H9 (cell line): ENCODE data around the gene C2CD2. TPM values are rescaled to one million over a fixed set of nuclear protein-coding genes. Genes with fewer than 3 reads are reported as not detected.
A peak's percentile ranks its signal among the peaks of the same experiment; 100 is the strongest.

Source experiments
- DNase-seq: peaks from one replicate; pipeline ENCODE4 v3.0.0-alpha.2; 2017
- H2AFZ ChIP-seq: one replicate; pipeline ENCODE4 v1.6.1; 2013; ENCODE audit warnings: mild to moderate bottlenecking, low read length, control low read depth, moderate library complexity
- H2AK5ac ChIP-seq: 2 replicates; pipeline ENCODE4 v1.6.1; 2013; ENCODE audit warnings: low read length, control low read depth, mixed read lengths; ENCODE audit not compliant: insufficient read length
- H2BK120ac ChIP-seq: one replicate; pipeline ENCODE4 v1.6.1; 2013; ENCODE audit warnings: low read depth, mild to moderate bottlenecking, low read length, control low read depth, inconsistent platforms; ENCODE audit not compliant: poor library complexity, severe bottlenecking
- H2BK12ac ChIP-seq: 2 replicates; pipeline ENCODE4 v1.6.1; 2013; ENCODE audit warnings: low read length, control low read depth, mixed read lengths, low read depth; ENCODE audit not compliant: insufficient read length
- H2BK15ac ChIP-seq: 2 replicates; pipeline ENCODE4 v1.6.1; 2013; ENCODE audit warnings: low read depth, low read length, control low read depth
- H2BK20ac ChIP-seq: one replicate; pipeline ENCODE4 v1.6.1; 2013; ENCODE audit warnings: low read depth, mild to moderate bottlenecking, low read length, control low read depth, inconsistent platforms; ENCODE audit not compliant: poor library complexity, severe bottlenecking
- H2BK5ac ChIP-seq: 2 replicates; pipeline ENCODE4 v1.6.1; 2013; ENCODE audit warnings: low read length, control low read depth, mixed read lengths; ENCODE audit not compliant: insufficient read length
- H3K14ac ChIP-seq: 2 replicates; pipeline ENCODE4 v1.6.1; 2013; ENCODE audit warnings: low read length, control low read depth; ENCODE audit not compliant: insufficient read depth
- H3K18ac ChIP-seq: 2 replicates; pipeline ENCODE4 v1.6.1; 2013; ENCODE audit warnings: low read depth, mild to moderate bottlenecking, mixed read lengths, low read length, control low read depth; ENCODE audit not compliant: insufficient read length
- H3K23ac ChIP-seq: 2 replicates; pipeline ENCODE4 v1.6.1; 2013; ENCODE audit warnings: low read length, control low read depth, mixed read lengths, low read depth; ENCODE audit not compliant: insufficient read length
- H3K23me2 ChIP-seq: 2 replicates; pipeline ENCODE4 v1.6.1; 2013; ENCODE audit warnings: low read depth, mild to moderate bottlenecking, mixed read lengths, low read length, control low read depth; ENCODE audit not compliant: insufficient read length, poor library complexity, severe bottlenecking
- H3K27ac ChIP-seq: 2 replicates; pipeline ENCODE4 v1.5.1; 2013; ENCODE audit warnings: low read length, control low read depth, mixed read lengths, low read depth; ENCODE audit not compliant: insufficient read length
- H3K27me3 ChIP-seq: 2 replicates; pipeline ENCODE4 v1.6.1; 2013; ENCODE audit warnings: low read length, control low read depth, inconsistent platforms; ENCODE audit not compliant: insufficient read depth
- H3K4ac ChIP-seq: 2 replicates; pipeline ENCODE4 v1.6.1; 2013; ENCODE audit warnings: low read depth, mild to moderate bottlenecking, control low read depth, inconsistent platforms, low read length, moderate library complexity
- H3K4me1 ChIP-seq: 2 replicates; pipeline ENCODE4 v1.6.1; 2013; ENCODE audit warnings: low read length, control low read depth, inconsistent platforms; ENCODE audit not compliant: insufficient read depth
- H3K4me2 ChIP-seq: 2 replicates; pipeline ENCODE4 v1.6.1; 2013; ENCODE audit warnings: low read length, control low read depth, mixed read lengths; ENCODE audit not compliant: insufficient read length, insufficient read depth
- H3K56ac ChIP-seq: 2 replicates; pipeline ENCODE4 v1.6.1; 2013; ENCODE audit warnings: low read depth, mild to moderate bottlenecking, mixed read lengths, low read length, control low read depth; ENCODE audit not compliant: insufficient read length
- H3K79me1 ChIP-seq: 2 replicates; pipeline ENCODE4 v1.6.1; 2013; ENCODE audit warnings: low read depth, mild to moderate bottlenecking, moderate library complexity, low read length, control low read depth, inconsistent platforms; ENCODE audit not compliant: insufficient read depth, poor library complexity, severe bottlenecking
- H3K79me2 ChIP-seq: 2 replicates; pipeline ENCODE4 v1.6.1; 2013; ENCODE audit warnings: low read length, control low read depth, inconsistent platforms; ENCODE audit not compliant: insufficient read depth
- H3K9ac ChIP-seq: 2 replicates; pipeline ENCODE4 v1.6.1; 2013; ENCODE audit warnings: low read length, control low read depth, mixed read lengths; ENCODE audit not compliant: insufficient read length; ENCODE audit errors: extremely low read depth
- H3K9me3 ChIP-seq: one replicate; pipeline ENCODE4 v1.6.1; 2013; ENCODE audit warnings: low read depth, low read length, inconsistent platforms; ENCODE audit not compliant: control insufficient read depth
- H3T11ph ChIP-seq: one replicate; pipeline ENCODE4 v1.6.1; 2013; ENCODE audit warnings: mild to moderate bottlenecking, low read length, control low read depth, inconsistent platforms
- H4K20me1 ChIP-seq: one replicate; pipeline ENCODE4 v1.6.1; 2013; ENCODE audit not compliant: control insufficient read depth, insufficient read length, insufficient read depth
- H4K5ac ChIP-seq: 2 replicates; pipeline ENCODE4 v1.6.1; 2013; ENCODE audit warnings: low read depth, mild to moderate bottlenecking, mixed read lengths, low read length, control low read depth; ENCODE audit not compliant: insufficient read length
- H4K8ac ChIP-seq: replicated peaks from 2 replicates; pipeline ENCODE4 v1.6.1; 2013; ENCODE audit warnings: low read length, control low read depth, mixed read lengths, low read depth; ENCODE audit not compliant: insufficient read length
- H4K91ac ChIP-seq: 2 replicates; pipeline ENCODE4 v1.6.1; 2013; ENCODE audit warnings: low read depth, mild to moderate bottlenecking, moderate library complexity, mixed read lengths, low read length, control low read depth; ENCODE audit not compliant: insufficient read length
- H3K27ac Mint-ChIP-seq, 3 experiments: 2 replicates in 2 of 3; 3 replicates in 1 of 3; pipeline ENCODE4 v1.8.0; 2020 to 2021; ENCODE audit warnings: mixed read lengths in 3 of 3, mild to moderate bottlenecking in 1 of 3, moderate library complexity in 1 of 3
- H3K27me3 Mint-ChIP-seq: 2 replicates; pipeline ENCODE4 v1.8.0; 2021; ENCODE audit warnings: low read depth, mild to moderate bottlenecking, moderate library complexity, mixed read lengths
- H3K36me3 Mint-ChIP-seq, 3 experiments: 2 replicates in 2 of 3; 3 replicates in 1 of 3; pipeline ENCODE4 v1.8.0; 2020 to 2021; ENCODE audit warnings: low read depth in 3 of 3, mixed read lengths in 3 of 3; ENCODE audit not compliant: insufficient read depth in 1 of 3
- H3K4me1 Mint-ChIP-seq, 2 experiments: 2 replicates each; pipeline ENCODE4 v1.8.0; 2020; ENCODE audit warnings: mixed read lengths in 2 of 2
- H3K4me3 Mint-ChIP-seq, 2 experiments: 2 replicates in 1 of 2; 3 replicates in 1 of 2; pipeline ENCODE4 v1.8.0; 2020 to 2021; ENCODE audit warnings: mild to moderate bottlenecking in 2 of 2, mixed read lengths in 2 of 2, moderate library complexity in 1 of 2
- H3K9me3 Mint-ChIP-seq, 2 experiments: 2 replicates in 1 of 2; 3 replicates in 1 of 2; pipeline ENCODE4 v1.8.0; 2020; ENCODE audit warnings: mild to moderate bottlenecking in 2 of 2, mixed read lengths in 2 of 2, moderate library complexity in 1 of 2
- CTCF ChIP-seq: fragments of 200-600 bp; sonication (generic); conservative IDR thresholded peaks from 3 replicates; pipeline ENCODE4 v1.8.0; 2021; ENCODE audit warnings: antibody characterized with exemption, mild to moderate bottlenecking
- WGBS: extraction: QIAGEN DNeasy Blood & Tissue Kit; methylation state at CpG from one replicate; pipeline ENCODE4 v1.1.7; 2013; ENCODE audit warnings: missing lambda C conversion rate, low lambda C conversion rate, mixed read lengths; ENCODE audit not compliant: insufficient read length; ENCODE audit errors: extremely low coverage; 5-methylcytosine and 5-hydroxymethylcytosine counted together
- total RNA-seq: library from RNA; stranded (reverse); gene quantifications from 2 replicates; pipeline ENCODE4 v1.2.1, GENCODE V29; 2021

Gene C2CD2
- total RNA-seq, 1 experiment from 2014 or later, result 14.6 TPM

- Histone ChIP-seq H2AK5ac (no peak overlapping the region), H2BK5ac (no peak overlapping the region), H2BK15ac (no peak overlapping the region), H3K56ac (no peak overlapping the region), H3K9ac (no peak overlapping the region), H4K20me1 (no peaks in the 10 kb centered on the region), H3K27ac (no peak overlapping the region), H2BK12ac (no peak overlapping the region), H3K4me1 (peaks cover 6% of the 10 kb centered on the region), H3K79me1 (no peaks in the 10 kb centered on the region), H3K27me3 (no peaks in the 10 kb centered on the region), H3K4ac (no peak overlapping the region), H3T11ph (no peak overlapping the region), H4K91ac (no peak overlapping the region), H2BK120ac (no peak overlapping the region), H3K9me3 (no peaks in the 10 kb centered on the region), H2AFZ (no peak overlapping the region), H3K4me2 (no peak overlapping the region), H3K23me2 (no peaks in the 10 kb centered on the region), H4K5ac (no peak overlapping the region), H4K8ac (no peak overlapping the region), H3K18ac (no peak overlapping the region), H3K23ac (no peak overlapping the region), H2BK20ac (no peak overlapping the region), H3K79me2 (no peaks in the 10 kb centered on the region), H3K14ac (no peak overlapping the region)
- no peak for TF ChIP-seq CTCF
- Mint-ChIP-seq H3K4me1 (peaks cover 40 to 41% of the 10 kb centered on the region in 2 experiments), H3K4me3 (no peak overlapping the region; a peak in 1 of 5 replicates), H3K27me3 (no peaks in the 10 kb centered on the region), H3K36me3 (peaks cover 0 to 14% (median 13%) of the 10 kb centered on the region in 3 experiments; a peak in 5 of 7 replicates), H3K27ac (peak overlapping the region in 2 of 3 experiments; percentile 11 to 84; a peak in 2 of 7 replicates), H3K9me3 (no peaks in the 10 kb centered on the region)
- WGBS, result no CpG with 5 or more reads among the region's 8 CpGs
- DNase-seq, result peak; percentile 43
Observed at GRCh38 chr21:41897700-41898099, 56.1 kb downstream of the C2CD2 start.
